ENCODE measurements around the gene GPR34. TPM values are rescaled to one million over a fixed set of nuclear protein-coding genes. Genes with fewer than 3 reads are reported as not detected.
"Not testable (repeated sequence)": the region's sequence is repeated elsewhere in the genome, so short reads cannot be mapped to it uniquely, and the experiment has no call there.

The GPR34 gene, protein sequence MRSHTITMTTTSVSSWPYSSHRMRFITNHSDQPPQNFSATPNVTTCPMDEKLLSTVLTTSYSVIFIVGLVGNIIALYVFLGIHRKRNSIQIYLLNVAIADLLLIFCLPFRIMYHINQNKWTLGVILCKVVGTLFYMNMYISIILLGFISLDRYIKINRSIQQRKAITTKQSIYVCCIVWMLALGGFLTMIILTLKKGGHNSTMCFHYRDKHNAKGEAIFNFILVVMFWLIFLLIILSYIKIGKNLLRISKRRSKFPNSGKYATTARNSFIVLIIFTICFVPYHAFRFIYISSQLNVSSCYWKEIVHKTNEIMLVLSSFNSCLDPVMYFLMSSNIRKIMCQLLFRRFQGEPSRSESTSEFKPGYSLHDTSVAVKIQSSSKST
- not detected in 3 replicates for total RNA-seq

DNA sequence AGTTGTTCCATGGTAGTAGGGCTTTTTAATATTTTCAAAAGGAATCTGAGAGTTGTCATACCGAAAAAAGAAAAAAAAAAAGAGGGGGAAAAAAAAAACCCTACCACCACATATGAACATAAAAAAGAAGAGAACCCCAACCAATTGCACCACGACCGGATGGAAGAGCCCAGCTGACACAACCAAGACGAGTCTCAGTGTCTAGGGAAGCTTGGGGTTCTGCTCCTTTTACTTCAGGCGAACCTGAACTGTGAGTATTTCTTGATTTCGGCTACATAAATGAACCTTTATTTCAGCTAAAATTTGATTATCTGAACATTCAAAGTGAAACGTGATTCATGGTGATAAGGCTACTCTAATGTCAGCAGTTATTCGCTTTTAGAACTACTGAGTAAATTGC lies at the start of gene GPR34:
Gene GPR34, plus strand, starts transcription at position 139 of the 400 bp plus-strand sequence. CDS start 6,661 bp downstream, outside the sequence.
- TF ChIP-seq, protein P1, sequence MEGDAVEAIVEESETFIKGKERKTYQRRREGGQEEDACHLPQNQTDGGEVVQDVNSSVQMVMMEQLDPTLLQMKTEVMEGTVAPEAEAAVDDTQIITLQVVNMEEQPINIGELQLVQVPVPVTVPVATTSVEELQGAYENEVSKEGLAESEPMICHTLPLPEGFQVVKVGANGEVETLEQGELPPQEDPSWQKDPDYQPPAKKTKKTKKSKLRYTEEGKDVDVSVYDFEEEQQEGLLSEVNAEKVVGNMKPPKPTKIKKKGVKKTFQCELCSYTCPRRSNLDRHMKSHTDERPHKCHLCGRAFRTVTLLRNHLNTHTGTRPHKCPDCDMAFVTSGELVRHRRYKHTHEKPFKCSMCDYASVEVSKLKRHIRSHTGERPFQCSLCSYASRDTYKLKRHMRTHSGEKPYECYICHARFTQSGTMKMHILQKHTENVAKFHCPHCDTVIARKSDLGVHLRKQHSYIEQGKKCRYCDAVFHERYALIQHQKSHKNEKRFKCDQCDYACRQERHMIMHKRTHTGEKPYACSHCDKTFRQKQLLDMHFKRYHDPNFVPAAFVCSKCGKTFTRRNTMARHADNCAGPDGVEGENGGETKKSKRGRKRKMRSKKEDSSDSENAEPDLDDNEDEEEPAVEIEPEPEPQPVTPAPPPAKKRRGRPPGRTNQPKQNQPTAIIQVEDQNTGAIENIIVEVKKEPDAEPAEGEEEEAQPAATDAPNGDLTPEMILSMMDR (IDR thresholded peaks at IDR 0.05; ENCODE audit: unreplicated experiment) = no peak
- no peaks in the 10 kb centered on the region for H3K27me3 Mint-ChIP-seq (ENCODE audit: low read depth)
- H3K4me3 Mint-ChIP-seq = no peak within 1 kb of the TSS
- no peaks in the 10 kb centered on the region for H3K4me1 Mint-ChIP-seq
- H3K9me3 Mint-ChIP-seq = peaks cover 20% of the 10 kb centered on the region
- peaks cover 3% of the 10 kb centered on the region for H3K36me3 Mint-ChIP-seq
- no peak for DNase-seq (ENCODE audit: low spot score in 2 of 2, unreplicated experiment in 2 of 2)
- no peak within 1 kb of the TSS for H3K27ac Mint-ChIP-seq

DNA sequence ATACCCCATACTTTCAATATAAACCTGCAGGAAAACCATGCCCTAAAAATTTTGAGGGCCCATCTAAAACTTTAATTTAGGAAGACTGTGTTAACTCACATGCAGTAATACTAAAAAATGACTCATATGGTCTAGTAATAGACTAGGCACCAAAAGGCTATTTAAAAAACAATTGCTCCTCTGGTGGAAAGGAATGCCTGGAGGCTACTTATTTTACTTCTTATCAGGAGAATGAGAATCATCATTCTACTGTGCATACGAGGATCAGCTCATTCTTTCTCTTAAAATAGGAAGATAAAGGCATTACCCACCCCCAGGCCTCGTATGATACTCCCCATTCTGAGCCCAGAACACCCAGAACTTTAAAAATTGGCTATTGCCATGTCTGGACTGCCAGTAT lies 42.6 kb upstream of the GPR34 start:
- not testable (repeated sequence) for DNase-seq (ENCODE audit: low spot score in 2 of 2, unreplicated experiment in 2 of 2); H3K27me3 Mint-ChIP-seq (ENCODE audit: low read depth); H3K4me3 Mint-ChIP-seq; H3K4me1 Mint-ChIP-seq; H3K27ac Mint-ChIP-seq
- peaks cover 62% of the 10 kb centered on the region for H3K9me3 Mint-ChIP-seq
- H3K36me3 Mint-ChIP-seq = peaks cover 49% of the 10 kb centered on the region

DNA sequence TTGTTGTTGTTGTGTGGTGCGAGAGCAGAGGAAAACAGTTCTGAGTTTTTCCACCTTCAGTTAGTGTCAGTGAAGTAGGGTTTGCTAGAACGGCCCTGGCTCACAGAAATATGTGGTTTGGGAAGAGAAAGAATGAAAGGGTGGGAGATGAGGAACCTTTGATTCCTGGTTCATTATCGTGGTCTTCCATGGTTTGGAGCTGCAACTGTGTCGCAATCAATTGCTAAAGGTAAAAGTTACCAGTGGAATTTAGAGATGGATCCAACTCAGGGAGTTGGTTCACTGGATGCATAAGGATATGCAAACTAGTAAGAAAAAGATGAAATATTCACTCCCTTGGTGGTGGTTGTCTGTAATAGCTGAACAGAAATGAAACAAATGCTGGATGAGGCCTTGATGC lies 35.6 kb upstream of the GPR34 start:
- DNase-seq (ENCODE audit: low spot score in 2 of 2, unreplicated experiment in 2 of 2) = no peak
- TF ChIP-seq, protein P1 (IDR thresholded peaks at IDR 0.05; ENCODE audit: unreplicated experiment) = no peak
- Mint-ChIP-seq H3K4me3 (no peak overlapping the region), H3K27me3 (ENCODE audit: low read depth) (no peaks in the 10 kb centered on the region), H3K9me3 (peaks cover 52% of the 10 kb centered on the region), H3K4me1 (no peaks in the 10 kb centered on the region), H3K27ac (no peak overlapping the region), H3K36me3 (peaks cover 39% of the 10 kb centered on the region)

DNA sequence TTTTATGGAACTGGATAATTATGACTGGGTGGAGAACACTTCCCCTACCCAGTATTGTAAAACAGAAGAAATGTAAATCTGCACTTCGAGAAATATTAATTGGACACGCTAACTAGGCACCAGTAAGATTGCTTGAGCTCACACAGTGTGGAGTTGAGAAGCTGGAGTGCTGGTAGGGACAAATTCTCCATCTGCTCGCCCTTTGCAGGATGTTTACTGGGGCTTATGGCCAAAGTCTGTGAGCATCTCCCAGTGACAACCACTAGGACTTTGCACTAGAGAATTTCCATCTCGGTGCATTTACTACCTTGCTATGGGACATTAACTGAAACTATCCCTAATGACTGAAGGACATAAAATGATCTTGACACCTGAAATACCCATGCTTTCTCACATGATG lies 33.7 kb upstream of the GPR34 start:
- DNase-seq (ENCODE audit: low spot score in 2 of 2, unreplicated experiment in 2 of 2) = no peak
- H3K9me3 Mint-ChIP-seq = peaks cover 46% of the 10 kb centered on the region
- H3K4me1 Mint-ChIP-seq = no peaks in the 10 kb centered on the region
- TF ChIP-seq, protein P1 (IDR thresholded peaks at IDR 0.05; ENCODE audit: unreplicated experiment) = no peak
- H3K27me3 Mint-ChIP-seq (ENCODE audit: low read depth) = no peaks in the 10 kb centered on the region
- peaks cover 41% of the 10 kb centered on the region for H3K36me3 Mint-ChIP-seq
- H3K4me3 Mint-ChIP-seq = no peak overlapping the region
- no peak overlapping the region for H3K27ac Mint-ChIP-seq

GRCh38 chrX:41655631-41656030 lies 33.1 kb upstream of the GPR34 start:
- Mint-ChIP-seq H3K4me1 (no peaks in the 10 kb centered on the region), H3K9me3 (peaks cover 43% of the 10 kb centered on the region), H3K27me3 (ENCODE audit: low read depth) (no peaks in the 10 kb centered on the region), H3K27ac (no peak overlapping the region), H3K36me3 (peaks cover 39% of the 10 kb centered on the region), H3K4me3 (no peak overlapping the region)
- no peak for DNase-seq (ENCODE audit: low spot score in 2 of 2, unreplicated experiment in 2 of 2)
- TF ChIP-seq, protein P1 (IDR thresholded peaks at IDR 0.05; ENCODE audit: unreplicated experiment) = no peak

DNA sequence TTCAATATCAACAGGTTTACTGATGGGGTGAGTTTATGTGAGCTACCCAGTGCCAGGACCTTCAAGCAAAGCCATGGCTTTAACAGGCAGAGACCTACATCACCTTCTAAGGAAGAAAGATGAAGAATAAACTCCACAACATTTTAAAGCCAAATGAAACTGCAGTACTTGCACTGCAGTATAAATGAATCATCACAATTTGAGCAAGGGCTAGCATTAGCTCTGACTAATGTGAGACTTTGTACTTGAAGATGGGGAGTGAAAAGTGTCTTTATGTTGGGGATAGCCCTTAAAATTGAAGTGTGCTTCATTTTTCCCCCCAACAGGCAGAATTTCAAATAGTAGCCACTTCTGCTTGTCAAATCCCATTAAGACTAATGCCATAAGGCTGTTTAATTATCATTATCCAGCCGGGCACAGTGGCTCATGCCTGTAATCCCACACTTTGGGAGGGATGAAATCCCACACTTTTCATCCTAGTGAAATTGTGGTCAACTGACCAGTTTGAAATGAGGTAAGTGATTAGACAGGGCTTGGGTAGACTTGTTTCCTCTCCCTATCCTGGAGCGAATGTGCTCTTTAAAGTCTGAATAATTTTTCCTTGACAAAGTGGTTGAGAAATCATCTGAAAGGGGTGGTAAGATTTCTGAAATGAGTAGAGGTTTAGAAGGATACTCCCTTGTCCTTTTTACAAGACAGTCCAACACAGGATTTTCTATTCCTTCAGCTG lies 27.2 kb upstream of the GPR34 start:
- peaks cover 20% of the 10 kb centered on the region for H3K9me3 Mint-ChIP-seq
- no peak for DNase-seq (ENCODE audit: low spot score in 2 of 2, unreplicated experiment in 2 of 2)
- H3K27me3 Mint-ChIP-seq (ENCODE audit: low read depth) = no peaks in the 10 kb centered on the region
- peaks cover 18% of the 10 kb centered on the region for H3K36me3 Mint-ChIP-seq
- no peak overlapping the region for H3K4me3 Mint-ChIP-seq
- H3K4me1 Mint-ChIP-seq = no peaks in the 10 kb centered on the region
- TF ChIP-seq, protein P1 (IDR thresholded peaks at IDR 0.05; ENCODE audit: unreplicated experiment) = no peak
- H3K27ac Mint-ChIP-seq = no peak overlapping the region
